Spleen (tissue), 11 donors: ENCODE results near the gene DPYD. TPM values are rescaled to one million over a fixed set of nuclear protein-coding genes. Genes with fewer than 3 reads are reported as not detected.

Experiments
- DNase-seq: peaks from one replicate; pipeline ENCODE4 v3.0.0-alpha.2; 2020
- H3K27ac ChIP-seq, 8 donors: fragments of 200-600 bp; sonication (generic) in 7 of 8; 1 replicate in 4 of 8; 2 replicates in 4 of 8; pipeline versions ENCODE4 v1.5.0 to v1.8.0; 2016 to 2021; ENCODE audit warnings: inconsistent platforms in 4 of 8, mild to moderate bottlenecking in 4 of 8, moderate library complexity in 1 of 8
- H3K27me3 ChIP-seq, 7 donors: fragments of 200-600 bp; sonication (generic) in 6 of 7; replicated peaks in 1 of 7; 1 replicate in 4 of 7; 2 replicates in 3 of 7; pipeline versions ENCODE4 v1.5.0 to v1.8.0; 2016 to 2021; ENCODE audit warnings: inconsistent platforms in 3 of 7, mild to moderate bottlenecking in 1 of 7
- H3K36me3 ChIP-seq, 6 donors: fragments of 200-600 bp; sonication (generic) in 5 of 6; 1 replicate in 4 of 6; 2 replicates in 2 of 6; pipeline versions ENCODE4 v1.5.0 to v1.8.0; 2016 to 2021; ENCODE audit warnings: inconsistent platforms in 2 of 6
- H3K4me1 ChIP-seq, 6 donors: fragments of 200-600 bp; sonication (generic) in 5 of 6; 1 replicate in 3 of 6; 2 replicates in 3 of 6; pipeline versions ENCODE4 v1.5.0 to v1.8.0; 2016 to 2021; ENCODE audit warnings: inconsistent platforms in 3 of 6
- H3K4me3 ChIP-seq, 8 donors: fragments of 200-600 bp; sonication (generic) in 7 of 8; 1 replicate in 4 of 8; 2 replicates in 4 of 8; pipeline versions ENCODE4 v1.5.0 to v1.8.0; 2016 to 2021; ENCODE audit warnings: inconsistent platforms in 4 of 8, mild to moderate bottlenecking in 4 of 8, moderate library complexity in 2 of 8
- H3K9me3 ChIP-seq, 8 donors: fragments of 200-600 bp; sonication (generic) in 7 of 8; 1 replicate in 4 of 8; 2 replicates in 4 of 8; pipeline versions ENCODE4 v1.5.0 to v1.8.0; 2016 to 2021; ENCODE audit warnings: inconsistent platforms in 4 of 8
- CTCF ChIP-seq, 11 experiments: fragments of 200-600 bp in 7 of 11; fragments of 450-650 bp in 4 of 11; sonication (generic) in 4 of 11; IDR thresholded peaks in 8 of 11; conservative IDR thresholded peaks in 3 of 11; 1 replicate in 7 of 11; 2 replicates in 4 of 11; pipeline versions ENCODE4 v1.4.0 to v1.8.0; 2016 to 2021; ENCODE audit warnings: antibody characterized with exemption in 11 of 11, inconsistent platforms in 4 of 11, mild to moderate bottlenecking in 1 of 11
- POLR2A ChIP-seq, 3 donors: fragments of 450-650 bp; IDR thresholded peaks; one replicate each; pipeline ENCODE4 v1.5.1; 2017; ENCODE audit warnings: antibody characterized with exemption in 3 of 3, mild to moderate bottlenecking in 1 of 3
- POLR2AphosphoS5 ChIP-seq, 3 donors: sonication (generic); formaldehyde crosslinking; IDR thresholded peaks; one replicate each; pipeline ENCODE4 v1.5.1; 2017; ENCODE audit warnings: antibody characterized with exemption in 3 of 3
- WGBS, 5 donors: extraction: QIAGEN DNeasy Blood & Tissue Kit in 3 of 5; methylation state at CpG; one replicate each; pipeline versions ENCODE4 v1.1.5 to v1.1.7; 2013 to 2018; 5-methylcytosine and 5-hydroxymethylcytosine counted together
- intact Hi-C: fragments of 100-400 bp; cut with DNase I; formaldehyde crosslinking; loops from one replicate; pipeline ENCODE4 v1.15.0; 2023; ENCODE audit warnings: low total_unique reads
- polyA plus RNA-seq, 3 donors: library from polyadenylated mRNA; stranded (reverse); fragments of 200-250 nt; gene quantifications; one replicate each; pipeline ENCODE4 v1.2.1, GENCODE V29; 2013
- total RNA-seq, 7 donors: library from RNA; depleted of rRNA in 3 of 7; stranded (reverse); fragments of >200 nt in 3 of 7; fragmentation: NEBNext Ultra II Directional in 4 of 7; extraction: Animal tissue kit (Norgen Biotek cat#: 25700) in 4 of 7; gene quantifications; one replicate each; pipeline versions ENCODE4 v1.1.0 to v1.2.1, GENCODE V29; 2016 to 2021
- donor health status: healthy with polysubstance abuse.
- donor health status: DM: no; HTN: no; CAD: no; lungs with moderate emphysema.
- donor health status: DM: no; HTN: no; CAD: no.
- donor health status: Bipolar disorder and iron deficiency.
- donor health status: healthy.
- donor health status: DM: no; HTN: no; CAD: no.
- donor health status: DM: yes; HTN: yes; CAD: no.

DPYD gene
- total and polyA plus RNA-seq, 10 donors, result 7.3 to 114 (median 92.3) TPM

- H3K4me3 ChIP-seq, result no peak overlapping the region
- H3K9me3 ChIP-seq, result peaks cover 0 to 10% (median 2%) of the 10 kb centered on the region in 8 donors
- intact Hi-C loops, result no loop called here
- H3K4me1 ChIP-seq, result no peaks in the 10 kb centered on the region
- TF ChIP-seq POLR2A (IDR thresholded peaks at IDR 0.05) (no peak), POLR2AphosphoS5 (IDR thresholded peaks at IDR 0.05) (no peak), CTCF (IDR thresholded peaks at IDR 0.05 in 8 of 11, conservative IDR thresholded peaks at IDR 0.05 in 3 of 11) (no peak)
- DNase-seq, result no peak
- H3K27me3 ChIP-seq, result no peaks in the 10 kb centered on the region
- H3K27ac ChIP-seq, result no peak overlapping the region
- H3K36me3 ChIP-seq, result no peaks in the 10 kb centered on the region
Measured at GRCh38 chr1:97392701-97393100, 528.1 kb downstream of the DPYD start.

- no peaks in the 10 kb centered on the region for H3K9me3 ChIP-seq
- TF ChIP-seq POLR2A (IDR thresholded peaks at IDR 0.05) (no peak), CTCF (IDR thresholded peaks at IDR 0.05 in 8 of 11, conservative IDR thresholded peaks at IDR 0.05 in 3 of 11) (no peak), POLR2AphosphoS5 (IDR thresholded peaks at IDR 0.05) (no peak)
- H3K27me3 ChIP-seq, result no peaks in the 10 kb centered on the region
- WGBS, 5 donors, result 85 to 100% (median 93%) methylated on average over 2 of the region's 2 CpGs
- H3K4me3 ChIP-seq, result no peak overlapping the region
- H3K4me1 ChIP-seq, result no peaks in the 10 kb centered on the region
- intact Hi-C loops, result no loop called here
- DNase-seq, result no peak
- no peak overlapping the region for H3K27ac ChIP-seq
- H3K36me3 ChIP-seq, result peaks cover 0 to 15% (median 0%) of the 10 kb centered on the region in 6 donors
Measured at GRCh38 chr1:97385536-97386277, 535.1 kb downstream of the DPYD start.

- H3K4me3 ChIP-seq, result no peak overlapping the region
- no peaks in the 10 kb centered on the region for H3K9me3 ChIP-seq
- no peak for DNase-seq
- H3K27ac ChIP-seq, result no peak overlapping the region
- H3K4me1 ChIP-seq, result no peaks in the 10 kb centered on the region
- no peaks in the 10 kb centered on the region for H3K27me3 ChIP-seq
- TF ChIP-seq CTCF (IDR thresholded peaks at IDR 0.05 in 8 of 11, conservative IDR thresholded peaks at IDR 0.05 in 3 of 11), result no peak
- no peak for TF ChIP-seq POLR2A (IDR thresholded peaks at IDR 0.05)
- TF ChIP-seq POLR2AphosphoS5 (IDR thresholded peaks at IDR 0.05), result no peak
- WGBS, 5 donors, result 81 to 93% (median 91%) methylated on average over 5 of the region's 5 CpGs
- intact Hi-C loops, result no loop called here
- peaks cover 0 to 24% (median 0%) of the 10 kb centered on the region in 6 donors for H3K36me3 ChIP-seq
Measured at GRCh38 chr1:97384294-97384968, 536.4 kb downstream of the DPYD start.

- intact Hi-C loops, result no loop called here
Measured at GRCh38 chr1:97383797-97384196, 537.0 kb downstream of the DPYD start.

More at GRCh38 chr1:97383797-97384196, 537.0 kb downstream of the DPYD start:
- H3K36me3 ChIP-seq, result peaks cover 0 to 24% (median 0%) of the 10 kb centered on the region in 6 donors
- no peak for DNase-seq
- H3K4me3 ChIP-seq, result no peak overlapping the region
- H3K9me3 ChIP-seq, result no peaks in the 10 kb centered on the region
- H3K27me3 ChIP-seq, result no peaks in the 10 kb centered on the region
- no peaks in the 10 kb centered on the region for H3K4me1 ChIP-seq
- WGBS, 5 donors, result 77 to 99% (median 97%) methylated on average over 4 of the region's 4 CpGs
- no peak overlapping the region for H3K27ac ChIP-seq
- TF ChIP-seq POLR2AphosphoS5 (IDR thresholded peaks at IDR 0.05), result no peak
- TF ChIP-seq CTCF (IDR thresholded peaks at IDR 0.05 in 8 of 11, conservative IDR thresholded peaks at IDR 0.05 in 3 of 11), result no peak
- TF ChIP-seq POLR2A (IDR thresholded peaks at IDR 0.05), result no peak
